ENCODE data around the gene KCND3. TPM values are rescaled to one million over a fixed set of nuclear protein-coding genes. Genes with fewer than 3 reads are reported as not detected.

KCND3 gene
- total RNA-seq, 6 donors from 2014 or later = 2.7 to 6.4 (median 5.4) TPM

- H3K27ac ChIP-seq = no peak overlapping the region
- no peaks in the 10 kb centered on the region for H3K36me3 ChIP-seq
- ATAC-seq (ENCODE audit: low FRiP score in 2 of 2) = no peak
- H3K4me3 ChIP-seq = no peak overlapping the region
- WGBS, 2 donors = 95 to 98% methylated on average over 7 of the region's 7 CpGs
- H3K4me1 ChIP-seq = no peaks in the 10 kb centered on the region
- H3K9me3 ChIP-seq = no peaks in the 10 kb centered on the region
- no peaks in the 10 kb centered on the region for H3K27me3 ChIP-seq
- no peak for TF ChIP-seq POLR2A (IDR thresholded peaks at IDR 0.05)
- no peak for TF ChIP-seq CTCF (IDR thresholded peaks at IDR 0.05)
- TF ChIP-seq POLR2AphosphoS5 (IDR thresholded peaks at IDR 0.05) = no peak
- no peak for DNase-seq
Measured at GRCh38 chr1:111836111-111836510, 153.4 kb downstream of the KCND3 start.

GRCh38 chr1:111835514-111835913 lies 154.0 kb downstream of the KCND3 start:
- H3K9me3 ChIP-seq = no peaks in the 10 kb centered on the region
- DNase-seq (no peak), ATAC-seq (ENCODE audit: low FRiP score in 2 of 2) (no peak)
- WGBS, 2 donors = 89 to 94% methylated on average over 3 of the region's 3 CpGs
- TF ChIP-seq EP300 (IDR thresholded peaks at IDR 0.05) (no peak), POLR2A (IDR thresholded peaks at IDR 0.05) (no peak), CTCF (IDR thresholded peaks at IDR 0.05) (no peak), POLR2AphosphoS5 (IDR thresholded peaks at IDR 0.05) (no peak)
- H3K36me3 ChIP-seq = no peaks in the 10 kb centered on the region
- no peaks in the 10 kb centered on the region for H3K4me1 ChIP-seq
- H3K27ac ChIP-seq = no peak overlapping the region
- H3K27me3 ChIP-seq = no peaks in the 10 kb centered on the region
- no peak overlapping the region for H3K4me3 ChIP-seq

GRCh38 chr1:111834956-111835355 lies 154.5 kb downstream of the KCND3 start:
- Histone ChIP-seq H3K4me1 (no peaks in the 10 kb centered on the region), H3K9me3 (no peaks in the 10 kb centered on the region), H3K27ac (no peak overlapping the region), H3K4me3 (no peak overlapping the region), H3K27me3 (no peaks in the 10 kb centered on the region), H3K36me3 (no peaks in the 10 kb centered on the region)
- TF ChIP-seq CTCF (IDR thresholded peaks at IDR 0.05) (no peak), POLR2A (IDR thresholded peaks at IDR 0.05) (no peak), EP300 (IDR thresholded peaks at IDR 0.05) (no peak), POLR2AphosphoS5 (IDR thresholded peaks at IDR 0.05) (no peak)
- no peak for DNase-seq
- no peak for ATAC-seq (ENCODE audit: low FRiP score in 2 of 2)
- WGBS, 2 donors = 78 to 85% methylated on average over 5 of the region's 5 CpGs

GRCh38 chr1:111833334-111833733 lies 156.1 kb downstream of the KCND3 start:
- DNase-seq (no peak), ATAC-seq (ENCODE audit: low FRiP score in 2 of 2) (no peak)
- Histone ChIP-seq H3K36me3 (no peaks in the 10 kb centered on the region), H3K27ac (no peak overlapping the region), H3K4me3 (no peak overlapping the region), H3K9me3 (no peaks in the 10 kb centered on the region), H3K4me1 (no peaks in the 10 kb centered on the region), H3K27me3 (no peaks in the 10 kb centered on the region)
- WGBS, 2 donors = 68 to 74% methylated on average over 4 of the region's 4 CpGs
- TF ChIP-seq POLR2A (IDR thresholded peaks at IDR 0.05) = no peak
- no peak for TF ChIP-seq CTCF (IDR thresholded peaks at IDR 0.05)
- no peak for TF ChIP-seq EP300 (IDR thresholded peaks at IDR 0.05)
- TF ChIP-seq POLR2AphosphoS5 (IDR thresholded peaks at IDR 0.05) = no peak

- H3K4me1 ChIP-seq = no peaks in the 10 kb centered on the region
- TF ChIP-seq POLR2A (IDR thresholded peaks at IDR 0.05) (no peak), CTCF (IDR thresholded peaks at IDR 0.05) (no peak), POLR2AphosphoS5 (IDR thresholded peaks at IDR 0.05) (no peak), EP300 (IDR thresholded peaks at IDR 0.05) (no peak)
- no peaks in the 10 kb centered on the region for H3K9me3 ChIP-seq
- H3K27ac ChIP-seq = no peak overlapping the region
- DNase-seq (no peak), ATAC-seq (ENCODE audit: low FRiP score in 2 of 2) (no peak)
- no peaks in the 10 kb centered on the region for H3K27me3 ChIP-seq
- 71 to 78% methylated on average over 10 of the region's 10 CpGs for WGBS, 2 donors
- H3K36me3 ChIP-seq = no peaks in the 10 kb centered on the region
- H3K4me3 ChIP-seq = no peak overlapping the region
Measured at GRCh38 chr1:111832521-111833155, 156.8 kb downstream of the KCND3 start.

Measured in upper lobe of left lung (tissue), 6 donors.